Transverse colon (tissue), 4 donors: ENCODE data around the gene GNRH2. TPM values are rescaled to one million over a fixed set of nuclear protein-coding genes. Genes with fewer than 3 reads are reported as not detected.

ENCODE experiments used
- DNase-seq: peaks from one replicate; pipeline ENCODE4 v3.0.0-alpha.2; 2019
- H3K27ac ChIP-seq, 4 donors: fragments of 200-600 bp; sonication (generic); 2 replicates each; pipeline ENCODE4 v1.5.1; 2016 to 2018; ENCODE audit warnings: inconsistent platforms in 4 of 4
- H3K27me3 ChIP-seq: fragments of 200-600 bp; sonication (generic); 2 replicates; pipeline ENCODE4 v1.5.1; 2017; ENCODE audit warnings: inconsistent platforms
- H3K36me3 ChIP-seq, 4 donors: fragments of 200-600 bp; sonication (generic); 2 replicates each; pipeline ENCODE4 v1.5.1; 2017 to 2019; ENCODE audit warnings: inconsistent platforms in 4 of 4
- H3K4me1 ChIP-seq, 4 donors: fragments of 200-600 bp; sonication (generic); 2 replicates each; pipeline ENCODE4 v1.5.1; 2017 to 2020; ENCODE audit warnings: inconsistent platforms in 4 of 4
- H3K4me3 ChIP-seq, 4 donors: fragments of 200-600 bp; sonication (generic); 1 replicate in 1 of 4; 2 replicates in 3 of 4; pipeline versions ENCODE4 v1.5.1 to v1.6.1; 2017 to 2019; ENCODE audit warnings: inconsistent platforms in 4 of 4
- H3K9me3 ChIP-seq, 2 donors: fragments of 200-600 bp; sonication (generic); 2 replicates each; pipeline ENCODE4 v1.5.1; 2017 to 2019; ENCODE audit warnings: inconsistent platforms in 2 of 2
- CTCF ChIP-seq, 5 experiments: fragments of 200-600 bp in 3 of 5; fragments of 450-650 bp in 2 of 5; sonication (generic) in 3 of 5; IDR thresholded peaks; 1 replicate in 2 of 5; 2 replicates in 3 of 5; pipeline ENCODE4 v1.5.1; 2016 to 2017; ENCODE audit warnings: antibody characterized with exemption in 5 of 5, inconsistent platforms in 3 of 5, mild to moderate bottlenecking in 2 of 5, moderate library complexity in 1 of 5
- EP300 ChIP-seq: sonication (generic); formaldehyde crosslinking; IDR thresholded peaks from one replicate; pipeline ENCODE4 v1.6.1; 2017; ENCODE audit warnings: antibody characterized with exemption, low read depth
- POLR2A ChIP-seq: fragments of 450-650 bp; IDR thresholded peaks from one replicate; pipeline ENCODE4 v1.6.1; 2016; ENCODE audit warnings: antibody characterized with exemption, mild to moderate bottlenecking, moderate library complexity
- POLR2AphosphoS5 ChIP-seq, 3 donors: sonication (generic); formaldehyde crosslinking; IDR thresholded peaks; one replicate each; pipeline ENCODE4 v1.6.1; 2016; ENCODE audit warnings: antibody characterized with exemption in 3 of 3
- WGBS, 2 donors: methylation state at CpG; one replicate each; pipeline ENCODE4 v1.1.5; 2018; ENCODE audit warnings: low coverage in 1 of 2; 5-methylcytosine and 5-hydroxymethylcytosine counted together
- in situ Hi-C, 4 donors: fragments of 200-750 bp; cut with MboI; loops; one replicate each; pipeline versions ENCODE4 v1.15.0 to v1.15.1; 2017; ENCODE audit warnings: low sequenced_read_pairs in 3 of 4, low pct_ligation_motif_present in 1 of 4, low pct_unique_long_range_greater_than_20kb in 1 of 4
- intact Hi-C: fragments of 100-400 bp; cut with DNase I; formaldehyde crosslinking; loops from one replicate; pipeline ENCODE4 v1.15.1; 2023; ENCODE audit warnings: low total_unique reads
- total RNA-seq, 4 donors: library from RNA; depleted of rRNA; stranded (reverse); fragments of >200 nt; gene quantifications; one replicate each; pipeline ENCODE4 v1.1.0, GENCODE V29; 2016

The GNRH2 gene
- total RNA-seq, 4 donors from 2014 or later, result not detected

GRCh38 chr20:3085571-3086072 is 42.2 kb downstream of the GNRH2 start:
- peaks cover 0 to 12% (median 10%) of the 10 kb centered on the region in 4 donors for H3K4me1 ChIP-seq
- DNase-seq, result no peak
- peaks cover 62% of the 10 kb centered on the region for H3K27me3 ChIP-seq
- H3K27ac ChIP-seq, result no peak overlapping the region
- TF ChIP-seq POLR2AphosphoS5 (IDR thresholded peaks at IDR 0.05) (no peak), POLR2A (no peak), CTCF (IDR thresholded peaks at IDR 0.05) (no peak), EP300 (no peak)
- intact Hi-C loops, result no loop called here
- H3K4me3 ChIP-seq, result no peak overlapping the region
- H3K36me3 ChIP-seq, result no peaks in the 10 kb centered on the region
- 89% methylated on average over 7 of the region's 8 CpGs; no CpG with 5 or more reads in 1 of the 2 donors for WGBS, 2 donors
- no peaks in the 10 kb centered on the region for H3K9me3 ChIP-seq
- in situ Hi-C loops, result no loop called here

GRCh38 chr20:3088031-3088430 is 44.6 kb downstream of the GNRH2 start:
- Histone ChIP-seq H3K36me3 (no peaks in the 10 kb centered on the region), H3K27me3 (peaks cover 60% of the 10 kb centered on the region), H3K4me3 (no peak overlapping the region), H3K27ac (no peak overlapping the region), H3K4me1 (peaks cover 0 to 10% (median 5%) of the 10 kb centered on the region in 4 donors), H3K9me3 (no peaks in the 10 kb centered on the region)
- in situ Hi-C loops, result no loop called here
- TF ChIP-seq POLR2AphosphoS5 (IDR thresholded peaks at IDR 0.05) (no peak), CTCF (IDR thresholded peaks at IDR 0.05) (no peak), POLR2A (no peak)
- WGBS, 2 donors, result 85% methylated on average over 7 of the region's 7 CpGs; no CpG with 5 or more reads in 1 of the 2 donors
- no peak for DNase-seq
- intact Hi-C loops, result no loop called here

- no peak for TF ChIP-seq CTCF (IDR thresholded peaks at IDR 0.05)
- no peak for TF ChIP-seq POLR2AphosphoS5 (IDR thresholded peaks at IDR 0.05)
- no peak for TF ChIP-seq EP300
- no peak for TF ChIP-seq POLR2A
- intact Hi-C loops (no loop called here), in situ Hi-C loops (no loop called here)
- no peaks in the 10 kb centered on the region for H3K36me3 ChIP-seq
- H3K9me3 ChIP-seq, result no peaks in the 10 kb centered on the region
- no peak overlapping the region for H3K27ac ChIP-seq
- DNase-seq, result no peak
- peaks cover 54% of the 10 kb centered on the region for H3K27me3 ChIP-seq
- WGBS, 2 donors, result 0% methylated on average over 1 of the region's 1 CpG; no CpG with 5 or more reads in 1 of the 2 donors
- H3K4me3 ChIP-seq, result no peak overlapping the region
- H3K4me1 ChIP-seq, result peaks cover 0 to 7% (median 3%) of the 10 kb centered on the region in 4 donors
These were observed 47.1 kb downstream of the GNRH2 start for GRCh38 chr20:3090565-3090964.

- no peak for DNase-seq
- Histone ChIP-seq H3K9me3 (no peaks in the 10 kb centered on the region), H3K27me3 (peaks cover 54% of the 10 kb centered on the region), H3K4me3 (peak overlapping the region in 2 of 4 donors; percentile 31 to 41), H3K36me3 (no peaks in the 10 kb centered on the region), H3K27ac (no peak overlapping the region), H3K4me1 (peaks cover 0 to 7% (median 3%) of the 10 kb centered on the region in 4 donors)
- in situ Hi-C loops (no loop called here), intact Hi-C loops (no loop called here)
- no peak for TF ChIP-seq POLR2A
- TF ChIP-seq CTCF (IDR thresholded peaks at IDR 0.05), result no peak
- TF ChIP-seq POLR2AphosphoS5 (IDR thresholded peaks at IDR 0.05), result no peak
- TF ChIP-seq EP300, result no peak
- 35 to 52% methylated on average over 5 to 43 of the region's 81 CpGs for WGBS, 2 donors
These were observed 49.4 kb downstream of the GNRH2 start for GRCh38 chr20:3092611-3093379.
